Measurements from ENCODE around the gene PPIB.
A peak's percentile ranks its signal among the peaks of the same experiment; 100 is the strongest.

The PPIB gene

DNA sequence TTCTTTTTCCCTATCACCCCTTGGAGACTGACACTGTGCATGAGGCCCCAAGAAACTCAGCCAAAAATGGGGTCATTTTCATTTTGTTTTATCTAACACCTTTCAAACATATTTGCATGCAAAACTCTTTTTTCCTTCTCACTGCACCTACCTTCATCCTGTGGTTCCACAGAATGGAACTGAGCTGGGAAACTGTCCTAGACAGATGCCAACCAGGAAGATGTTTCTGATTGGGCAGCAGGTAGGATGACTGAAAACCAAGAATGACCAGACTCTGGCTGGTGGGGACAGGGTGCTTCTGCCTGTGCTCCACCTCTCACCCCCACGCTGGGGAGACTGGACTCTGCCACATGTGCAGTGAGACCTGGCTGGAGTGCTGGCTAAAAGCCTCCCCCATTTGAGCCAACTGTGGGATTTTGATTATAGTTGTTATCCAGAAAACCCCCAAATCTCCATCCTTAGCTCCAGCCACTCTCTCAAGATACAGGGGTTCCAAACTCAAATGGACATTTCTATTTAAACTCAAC, 5.2 kb downstream of the PPIB start:
- no peak for DNase-seq

DNA sequence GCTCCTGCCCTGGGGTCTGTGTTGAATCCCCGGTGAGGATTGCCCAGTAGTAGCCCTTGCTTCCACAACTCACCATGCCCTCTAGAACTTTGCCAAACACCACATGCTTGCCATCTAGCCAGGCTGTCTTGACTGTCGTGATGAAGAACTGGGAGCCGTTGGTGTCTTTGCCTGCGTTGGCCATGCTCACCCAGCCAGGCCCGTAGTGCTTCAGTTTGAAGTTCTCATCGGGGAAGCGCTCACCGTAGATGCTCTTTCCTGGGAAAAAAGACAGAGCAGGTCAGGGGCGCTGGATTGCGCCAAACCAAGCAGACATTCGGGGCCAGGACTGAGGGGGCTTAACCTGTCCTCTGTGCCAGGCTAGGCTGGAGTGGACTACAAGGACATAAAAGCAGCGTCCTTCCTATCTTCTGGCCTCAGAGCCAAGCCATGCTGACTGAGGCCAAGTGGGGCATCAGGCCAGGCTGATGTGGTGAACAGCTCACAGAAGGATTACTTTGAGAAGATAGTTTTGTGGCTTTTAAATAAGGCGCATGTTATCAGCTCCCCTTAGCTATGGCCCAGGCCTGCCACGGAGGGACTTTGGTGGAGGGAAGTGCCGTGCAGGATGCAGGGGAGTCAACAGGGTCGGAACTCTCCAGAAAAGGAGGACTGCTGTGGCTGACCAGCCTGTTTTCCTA, 6.0 kb downstream of the PPIB start:
- no peak for DNase-seq

DNA sequence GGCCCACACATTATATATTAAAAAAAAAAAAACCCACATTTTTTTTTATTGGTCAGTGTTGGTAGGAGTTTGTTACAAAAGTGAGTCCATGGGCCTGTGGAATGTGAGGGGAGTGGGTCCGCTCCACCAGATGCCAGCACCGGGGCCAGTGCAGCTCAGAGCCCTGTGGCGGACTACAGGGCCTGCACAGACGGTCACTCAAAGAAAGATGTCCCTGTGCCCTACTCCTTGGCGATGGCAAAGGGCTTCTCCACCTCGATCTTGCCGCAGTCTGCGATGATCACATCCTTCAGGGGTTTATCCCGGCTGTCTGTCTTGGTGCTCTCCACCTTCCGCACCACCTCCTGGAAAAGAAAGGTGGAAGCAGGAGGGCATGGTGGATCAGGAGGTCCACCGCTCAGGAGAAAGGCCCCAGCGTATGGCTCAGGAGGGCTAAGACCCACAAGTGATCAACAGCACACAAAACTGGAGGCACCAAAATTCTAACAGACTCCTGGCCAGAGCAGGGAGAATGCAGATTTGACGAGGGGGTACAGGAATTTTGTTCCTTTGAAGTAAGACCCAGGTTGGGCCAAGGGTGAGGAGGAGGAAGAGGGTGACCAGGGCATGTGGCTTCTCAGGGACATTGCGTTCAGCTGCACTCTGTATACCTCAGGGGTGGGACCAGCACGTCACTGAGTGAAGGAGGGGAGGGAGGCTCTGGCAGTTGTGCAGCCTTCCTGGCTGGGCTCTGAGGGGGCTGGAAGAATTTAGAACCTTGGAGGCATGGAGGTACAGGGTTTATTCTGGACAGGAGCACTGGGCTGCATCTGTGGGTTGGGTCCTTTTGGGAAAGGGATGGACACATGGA, 6.8 kb downstream of the PPIB start:
- no peak for DNase-seq

DNA sequence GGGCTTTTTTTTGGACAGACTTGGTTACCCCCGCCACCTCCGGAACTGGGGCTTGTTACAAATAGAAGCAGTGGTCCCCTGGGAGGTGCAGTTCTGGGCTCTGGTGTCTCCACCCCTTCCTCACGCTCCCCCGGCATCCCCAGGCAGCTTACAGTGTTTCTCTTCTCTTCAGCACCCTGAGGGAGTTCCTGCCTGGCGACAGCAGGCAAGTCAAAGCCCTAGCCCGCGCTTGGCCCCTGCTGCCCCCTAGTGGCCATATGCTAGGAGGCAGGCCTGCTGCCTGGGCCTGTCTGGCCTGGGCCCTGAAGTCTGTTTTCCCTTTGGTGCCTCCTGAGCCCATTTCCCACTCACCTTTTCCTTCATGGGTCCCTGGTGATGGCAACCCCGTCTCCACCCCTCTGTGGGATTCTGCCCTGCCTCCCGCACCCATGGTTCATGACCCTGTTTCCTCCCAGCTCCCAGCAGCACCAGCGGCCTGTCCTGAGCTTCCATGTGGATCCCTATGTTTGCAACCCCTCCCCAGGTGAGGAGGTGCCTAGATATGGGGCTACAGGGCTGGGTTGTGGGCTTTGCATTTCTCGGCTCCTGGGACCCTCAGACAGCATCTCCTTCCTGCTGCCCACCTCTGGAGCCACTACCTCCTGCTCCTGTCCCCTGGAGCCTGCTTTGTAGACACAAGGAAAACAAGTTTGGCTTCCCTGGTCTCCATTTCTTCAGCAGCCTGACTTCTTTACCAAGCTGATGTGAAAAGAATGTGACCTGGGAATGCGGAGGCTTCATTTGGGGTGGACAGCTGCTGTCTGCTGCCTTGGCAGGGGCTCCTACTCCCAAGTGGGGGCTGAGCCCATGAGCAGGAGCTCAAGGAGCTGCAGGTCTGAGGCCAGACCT, 9.1 kb downstream of the PPIB start:
- DNase-seq = peak; percentile 60

DNA sequence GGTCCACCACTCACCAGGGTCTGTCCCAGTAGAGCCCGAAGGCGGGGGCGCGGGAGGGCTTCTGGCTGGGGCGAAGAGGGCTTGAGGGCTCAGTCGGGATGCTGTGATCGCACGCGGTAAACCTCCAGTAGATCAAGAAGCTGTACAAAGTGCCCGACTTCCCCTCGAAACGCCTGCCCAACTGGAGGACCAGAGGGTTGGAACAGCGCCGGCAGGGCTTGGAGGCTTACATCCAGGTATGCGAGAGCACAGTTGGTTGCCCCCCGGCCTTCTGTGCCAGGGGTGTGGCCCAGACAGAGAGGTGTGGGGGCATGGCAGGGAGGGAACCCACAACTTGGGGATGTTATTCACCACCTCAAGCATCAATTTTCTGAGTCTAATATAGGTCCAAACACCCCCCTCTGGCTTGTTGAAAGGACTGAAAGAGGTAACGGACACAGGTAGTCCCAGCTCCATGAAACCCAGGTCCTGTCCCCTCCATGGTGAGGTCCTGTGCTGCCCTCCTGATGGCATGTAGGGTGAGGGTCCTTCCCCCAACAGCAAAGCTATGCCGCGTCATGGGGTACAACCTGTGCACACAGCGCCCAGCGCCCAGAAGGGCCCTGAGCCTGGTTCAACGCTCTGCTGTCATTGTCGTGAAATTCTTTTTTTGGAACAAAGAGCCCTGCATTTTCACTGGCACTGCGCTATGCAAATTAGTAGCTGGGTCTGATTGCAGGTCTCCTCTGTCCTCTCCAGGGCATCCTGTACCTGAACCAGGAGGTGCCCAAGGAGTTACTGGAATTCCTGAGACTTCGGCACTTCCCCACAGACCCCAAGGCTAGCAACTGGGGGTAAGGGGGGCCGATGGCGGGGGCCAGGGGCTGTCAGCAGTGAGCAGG, 10.1 kb downstream of the PPIB start:
- DNase-seq = peak; percentile 4

DNA sequence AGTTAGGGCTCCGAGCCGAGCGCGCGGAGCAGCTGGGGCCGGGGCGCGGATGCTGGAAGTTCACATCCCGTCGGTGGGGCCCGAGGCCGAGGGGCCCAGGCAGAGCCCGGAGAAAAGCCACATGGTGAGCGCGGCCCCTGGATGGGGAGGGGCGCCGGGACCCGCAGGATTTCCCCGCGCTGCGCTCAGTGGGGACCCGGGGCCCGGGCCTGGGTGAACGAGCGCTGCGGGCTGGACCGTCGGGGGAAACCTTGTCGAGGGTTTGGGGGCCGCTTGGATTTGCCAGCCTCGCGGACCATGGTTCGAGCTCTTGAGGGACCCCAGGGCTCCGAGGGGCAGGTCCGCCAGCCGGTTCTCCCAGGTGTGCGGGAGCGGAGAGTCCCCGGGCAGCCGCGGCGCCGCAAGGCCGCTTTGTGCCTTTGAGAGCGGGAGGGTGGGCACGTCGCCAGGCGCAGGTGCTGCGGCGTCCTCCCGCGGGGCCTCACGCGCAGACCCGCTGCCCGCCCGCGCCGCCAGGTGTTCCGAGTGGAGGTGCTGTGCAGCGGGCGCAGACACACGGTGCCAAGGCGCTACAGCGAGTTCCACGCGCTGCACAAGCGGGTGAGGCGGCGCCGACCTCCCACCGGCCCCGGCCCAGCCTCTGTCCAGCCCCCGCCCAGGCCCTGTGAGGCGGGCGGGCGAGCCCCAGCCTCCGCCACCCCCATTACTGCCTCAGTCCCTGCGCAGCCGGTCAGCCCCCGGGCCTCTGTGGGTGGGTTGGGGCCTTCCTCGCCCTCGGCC, 10.9 kb downstream of the PPIB start, which contains the start of gene SNX22:
Gene SNX22, plus strand, starts transcription at position 5 of the 780 bp plus-strand sequence. Its CDS starts 45 bp downstream, at position 50.
- peak; percentile 32 for DNase-seq

DNA sequence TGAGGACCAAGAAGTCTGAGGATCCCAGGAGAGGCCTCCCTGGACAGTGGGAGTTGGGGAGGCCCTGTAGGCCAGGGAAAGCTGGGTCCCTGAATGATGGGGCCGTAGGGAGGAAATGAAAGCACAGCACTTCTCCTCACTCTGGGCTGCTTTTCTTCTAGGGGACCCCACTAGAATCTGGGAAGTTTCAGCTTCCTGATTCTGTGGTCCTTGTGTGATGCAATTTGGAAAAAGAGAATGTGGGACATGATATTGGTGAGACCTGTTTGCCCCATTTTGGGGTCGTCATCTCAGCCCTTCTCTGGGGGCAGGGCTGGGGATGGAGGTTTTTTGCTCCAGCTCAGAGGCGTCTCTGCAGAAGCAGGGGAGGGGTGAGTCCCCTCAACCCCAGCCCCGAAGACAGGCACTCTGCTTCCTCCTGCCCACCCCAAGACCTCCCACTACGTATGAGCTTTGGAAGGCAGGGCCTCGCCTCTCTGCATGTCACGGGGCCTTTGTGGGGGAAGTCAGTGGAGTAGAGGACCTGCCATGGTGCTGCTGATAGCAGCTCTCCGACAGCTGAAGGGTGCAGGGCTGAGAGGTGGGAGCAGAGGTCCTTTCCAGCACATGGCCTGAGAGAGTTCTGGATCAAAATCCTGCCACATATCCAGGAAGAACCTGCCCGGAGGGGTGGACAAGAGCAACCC, 12.8 kb downstream of the PPIB start:
- no peak for DNase-seq

DNA sequence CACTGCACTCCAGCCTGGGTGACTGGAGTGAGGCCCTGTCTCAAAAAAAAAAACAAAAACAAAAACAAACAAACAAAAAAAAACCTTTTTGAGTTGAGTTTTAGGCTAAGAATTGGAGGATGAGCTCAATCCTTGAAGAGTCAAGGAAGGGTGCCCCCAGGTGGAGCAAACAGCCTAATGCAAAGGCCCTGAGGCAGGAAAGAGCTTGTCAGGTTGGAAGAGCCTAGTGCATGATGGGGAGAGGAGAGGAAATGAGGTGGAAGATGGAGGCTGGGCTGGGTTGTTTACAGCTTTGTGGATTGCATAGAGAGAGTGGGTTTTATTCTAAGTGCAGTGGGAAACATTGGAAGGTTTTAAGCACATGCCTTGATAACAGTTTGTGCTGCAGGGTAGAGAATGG, 13.4 kb downstream of the PPIB start:
- DNase-seq = no peak

DNA sequence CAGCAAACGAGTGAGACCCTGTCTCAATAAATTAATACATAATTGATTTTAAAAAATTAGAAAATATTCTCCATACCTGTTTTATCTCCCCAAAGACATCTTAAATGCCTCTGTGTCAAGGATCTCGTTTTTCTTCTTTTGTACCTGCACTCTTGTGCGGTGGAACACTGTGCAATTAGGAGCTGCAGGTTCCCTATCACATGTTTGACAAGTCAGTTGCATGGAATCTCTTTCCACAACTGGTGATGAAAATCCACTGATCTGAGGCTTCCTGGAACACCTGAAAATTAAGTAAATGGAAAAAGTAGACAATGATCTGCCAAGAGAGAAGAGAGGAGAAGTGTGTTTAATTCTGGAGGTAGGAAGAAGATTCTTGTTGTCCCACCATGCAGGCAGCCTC, 14.2 kb downstream of the PPIB start:
- DNase-seq = no peak

DNA sequence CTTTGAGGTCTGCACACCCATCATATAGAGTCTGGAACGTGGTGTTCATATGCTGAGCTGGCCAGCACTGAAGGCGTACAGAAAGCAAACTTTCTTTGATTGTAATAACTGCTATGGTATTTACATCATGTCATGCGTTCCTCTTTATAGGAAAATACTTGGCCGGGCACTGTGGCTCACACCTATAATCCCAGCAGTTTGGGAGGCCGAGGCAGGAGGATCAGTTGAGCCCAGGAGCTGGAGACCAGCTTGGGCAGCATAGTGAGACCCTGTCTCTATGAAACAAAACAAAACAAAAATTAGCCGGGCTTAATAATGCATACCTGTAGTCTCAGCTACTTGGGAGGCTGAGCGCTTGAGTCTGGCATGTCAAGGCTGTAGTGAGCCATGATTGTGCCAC, 14.7 kb downstream of the PPIB start:
- DNase-seq = no peak

DNA sequence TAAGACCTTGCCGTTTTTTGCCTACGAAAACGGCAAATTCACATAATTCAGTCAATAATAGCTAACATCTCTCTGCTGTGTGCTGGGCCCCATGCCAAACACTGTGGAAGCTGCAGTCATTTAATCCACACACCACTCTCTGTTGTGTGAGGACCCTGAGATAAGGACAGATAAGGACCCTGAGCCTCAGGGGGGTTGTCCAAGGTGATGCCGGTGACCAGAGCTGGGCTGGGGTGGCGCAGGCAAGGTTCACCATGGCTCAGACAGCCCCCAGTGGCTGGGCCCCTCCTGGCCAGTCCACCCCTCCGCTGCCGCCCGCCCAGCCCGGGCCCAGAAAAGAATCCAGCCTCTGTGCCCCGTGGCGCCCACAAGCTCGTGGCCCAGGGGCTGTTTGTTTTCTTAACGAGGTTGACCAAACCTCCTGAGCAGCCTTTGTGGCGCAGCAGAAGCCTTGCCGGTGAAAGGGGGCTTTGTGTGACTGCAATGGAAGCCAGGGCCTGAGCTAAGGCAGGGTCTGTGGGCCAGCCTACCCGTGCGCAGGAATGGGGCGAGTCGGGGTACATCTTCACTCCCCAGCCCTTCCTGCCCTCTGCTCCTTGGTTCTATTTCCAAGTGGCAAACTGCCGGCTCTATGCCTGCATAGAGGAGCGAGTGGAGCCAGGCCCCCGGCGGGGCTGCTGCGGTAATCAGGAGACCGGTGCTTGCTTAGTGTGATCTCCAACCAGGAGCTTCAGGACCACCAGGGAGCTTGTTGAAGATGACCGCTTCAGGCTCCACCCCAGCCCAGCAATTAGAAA, 15.7 kb downstream of the PPIB start:
- peak; percentile 49 for DNase-seq

DNA sequence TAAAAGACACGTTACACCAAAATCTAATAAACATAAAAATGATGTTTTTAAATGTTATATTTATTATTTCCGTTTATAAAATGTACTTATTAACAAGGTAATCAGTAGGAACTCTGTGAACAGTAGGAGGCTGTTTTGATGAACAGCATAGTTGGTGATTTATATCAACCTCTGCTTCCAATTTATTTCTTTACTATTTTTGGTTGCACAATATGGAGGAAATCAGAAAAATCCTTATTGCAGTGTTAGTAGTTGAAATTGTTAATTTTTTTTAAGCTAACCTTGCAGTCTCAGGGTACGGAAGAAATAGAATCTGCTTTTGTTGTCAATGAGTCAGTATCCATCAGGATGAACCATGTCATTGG, 16.3 kb downstream of the PPIB start:
- no peak for DNase-seq

DNA sequence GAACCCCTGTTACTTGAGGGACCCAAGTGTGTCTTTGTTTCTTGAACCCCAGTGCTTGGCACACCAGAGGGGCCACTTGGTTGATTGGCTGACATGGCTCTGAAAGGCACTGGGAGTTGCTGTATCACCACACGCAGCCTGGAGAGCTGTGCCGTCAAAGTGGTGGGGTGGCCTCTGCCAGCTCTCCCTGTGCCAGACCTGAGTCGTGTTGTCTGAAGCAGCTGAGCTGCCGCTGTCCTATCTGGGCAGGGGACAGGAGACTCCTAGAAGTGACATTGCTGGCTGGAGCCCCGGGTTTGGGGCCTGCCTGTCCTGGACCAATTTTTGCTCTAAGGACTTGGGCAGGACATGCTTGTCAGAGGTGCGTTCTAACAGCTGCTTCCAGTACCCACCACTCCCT, 16.8 kb downstream of the PPIB start:
- DNase-seq = no peak

DNA sequence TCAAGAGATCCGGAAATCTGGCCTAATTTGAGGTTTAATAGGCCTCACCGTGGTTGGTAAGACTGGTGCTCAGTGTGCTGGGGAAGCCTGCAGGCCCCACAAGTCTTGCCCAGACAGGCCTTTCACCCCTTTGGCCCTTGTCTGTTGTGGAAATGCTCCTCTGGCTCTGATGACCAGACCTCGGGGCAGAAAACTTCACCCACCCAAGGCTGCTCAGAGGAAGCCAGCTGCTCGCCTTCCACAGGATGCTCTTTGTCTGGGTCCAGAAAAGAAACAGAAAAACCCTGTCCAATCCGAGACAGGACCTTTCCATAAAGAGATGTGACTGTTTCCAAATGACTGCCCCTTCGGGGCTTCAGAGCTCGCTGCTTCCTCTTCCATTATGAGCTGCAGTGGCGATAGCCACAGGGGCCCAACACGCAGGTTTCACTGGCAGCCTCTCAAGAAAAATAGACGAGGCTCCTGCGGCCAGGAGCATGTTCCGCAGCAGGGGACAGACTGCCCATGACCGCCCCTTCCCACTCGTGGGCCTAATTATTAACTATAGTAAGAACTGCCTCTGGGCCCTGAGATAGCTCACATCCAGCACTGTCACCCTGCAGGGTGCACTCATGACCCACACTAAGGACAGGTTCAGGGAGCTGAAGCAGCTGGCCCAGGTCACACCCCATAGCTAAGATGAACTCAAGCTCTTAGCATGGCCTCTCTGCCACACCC, 18.1 kb downstream of the PPIB start:
- no peak for DNase-seq

DNA sequence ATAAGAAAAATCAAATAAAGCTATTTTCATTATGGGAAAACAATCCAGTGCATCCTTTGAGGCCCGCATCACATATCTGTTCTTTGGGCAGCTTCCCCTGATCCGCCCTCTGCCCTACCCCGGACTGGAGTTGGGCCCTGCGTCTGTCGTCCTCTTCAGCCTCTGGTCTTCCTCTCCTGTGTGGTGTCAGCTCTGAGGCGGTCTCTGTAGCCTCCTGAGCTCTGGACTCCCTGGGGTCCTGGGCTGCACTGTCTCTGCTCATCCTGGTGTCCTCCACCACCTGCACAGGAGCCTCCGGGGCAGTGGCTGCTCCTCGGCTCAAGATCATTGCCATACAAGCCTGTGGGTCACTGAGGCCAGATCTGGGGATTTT, 18.6 kb downstream of the PPIB start:
- no peak for DNase-seq

DNA sequence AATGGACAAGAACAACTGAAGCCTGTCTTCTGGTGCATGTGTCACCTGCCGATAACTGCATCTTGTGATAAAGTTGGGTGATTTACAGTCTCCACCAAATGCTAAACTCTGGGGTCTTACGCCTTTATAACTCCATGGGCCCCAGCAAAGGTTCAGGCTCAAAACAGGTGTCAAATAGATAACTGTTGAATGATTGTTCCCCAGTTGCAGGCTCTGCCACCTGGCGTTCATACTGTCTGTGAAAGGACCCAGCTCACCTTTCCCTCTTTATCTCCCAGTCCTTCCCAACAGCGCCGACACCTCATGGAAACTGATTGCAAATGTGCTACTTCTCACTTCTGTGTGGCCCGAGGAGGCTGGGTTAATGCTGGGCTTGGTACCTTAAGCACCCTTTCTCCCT, 19.5 kb downstream of the PPIB start:
- DNase-seq = no peak

DNA sequence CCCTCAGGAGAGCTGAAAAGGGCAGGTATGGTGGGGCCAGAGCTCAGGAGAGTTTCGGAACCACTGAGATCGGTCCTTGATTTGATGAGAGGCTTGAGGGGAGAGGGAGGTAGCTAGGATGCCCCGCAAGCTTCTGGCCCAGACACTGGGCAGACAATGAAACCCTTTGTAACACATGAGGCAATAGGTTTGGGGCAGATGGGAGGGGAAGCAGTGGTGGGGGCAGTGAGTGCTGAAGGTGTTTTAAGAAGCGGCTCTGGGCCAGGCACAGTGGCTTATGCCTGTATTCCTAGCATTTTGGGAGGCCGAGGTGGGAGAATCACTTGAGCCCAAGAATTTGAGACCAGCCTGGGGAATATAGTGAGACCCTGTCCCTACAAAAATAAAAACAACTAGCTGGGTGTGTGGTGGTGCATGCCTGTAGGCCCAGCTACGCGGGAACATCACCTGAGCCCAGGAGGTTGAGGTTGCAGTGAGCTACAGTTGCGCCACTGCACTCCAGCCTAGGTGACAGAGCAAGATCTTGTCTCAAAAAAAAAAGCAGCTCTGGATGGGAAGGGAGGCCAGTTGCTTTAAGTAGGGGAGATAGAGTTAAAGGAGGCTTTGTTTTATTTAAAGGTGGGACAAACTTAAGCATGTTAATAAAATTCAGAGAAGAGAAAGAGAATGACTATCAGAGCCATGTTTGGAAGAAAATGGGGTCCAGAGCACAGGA, 20.9 kb downstream of the PPIB start:
- DNase-seq = no peak

DNA sequence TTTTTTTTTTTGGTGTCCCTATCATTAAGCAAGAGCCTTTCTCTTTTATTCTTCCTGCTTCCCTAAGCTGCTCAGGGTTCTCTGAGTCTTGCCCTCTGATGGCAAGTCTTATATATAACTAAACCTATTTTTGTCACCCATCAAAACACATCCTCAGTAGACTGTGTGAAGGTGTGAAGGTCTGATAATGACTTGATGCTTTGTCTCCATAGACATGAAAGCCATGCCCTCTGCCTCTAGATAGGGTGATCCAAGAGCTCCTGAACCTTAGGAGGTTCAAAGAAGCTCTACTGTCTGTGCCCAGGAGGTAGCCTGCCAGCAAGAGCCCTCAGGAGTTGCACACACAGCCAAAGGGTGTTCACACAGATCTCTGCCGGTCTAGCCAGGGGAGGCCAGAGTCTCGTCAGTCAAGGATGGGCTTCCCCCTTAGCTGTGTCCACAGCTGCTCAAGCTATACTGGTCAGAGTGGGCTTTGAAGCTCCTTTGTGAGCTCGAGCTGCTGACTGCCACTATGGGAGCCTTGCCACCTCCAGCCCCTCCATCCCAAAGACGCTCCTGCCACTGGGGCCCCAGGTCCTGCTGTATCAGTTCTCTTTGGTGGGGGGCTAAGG, 24.4 kb downstream of the PPIB start:
- DNase-seq = no peak
